AG08396 (cell line): Measurements from ENCODE around the gene KBTBD2.
"Not testable (repeated sequence)": the region's sequence is repeated elsewhere in the genome, so short reads cannot be mapped to it uniquely, and the experiment has no call there.

Source experiments
- DNase-seq: peaks from one replicate; pipeline ENCODE4 v3.0.0; 2012; ENCODE audit warnings: low spot score, mixed read lengths

The KBTBD2 gene

GRCh38 chr7:32893207-32893524 is 1.6 kb upstream of the KBTBD2 start:
- DNase-seq, result no peak

- peak; percentile 15 for DNase-seq
Measured at GRCh38 chr7:32892521-32893206, 1.1 kb upstream of the KBTBD2 start.

GRCh38 chr7:32891800-32892520 is 400 bp upstream of the KBTBD2 start:
- peak; percentile 92 for DNase-seq

- no peak for DNase-seq
Measured at GRCh38 chr7:32890793-32891042, 842 bp downstream of the KBTBD2 start.

- peak; percentile 24 for DNase-seq
Measured at GRCh38 chr7:32890010-32890792, 1.4 kb downstream of the KBTBD2 start.

GRCh38 chr7:32888505-32888904 is 3.1 kb downstream of the KBTBD2 start:
- no peak for DNase-seq

GRCh38 chr7:32887395-32887794 is 4.2 kb downstream of the KBTBD2 start:
- DNase-seq, result no peak

GRCh38 chr7:32881074-32881982 is 10.2 kb downstream of the KBTBD2 start:
- DNase-seq, result no peak

- DNase-seq, result no peak
Measured at GRCh38 chr7:32879460-32879859, 12.1 kb downstream of the KBTBD2 start.

GRCh38 chr7:32878023-32878422 is 13.5 kb downstream of the KBTBD2 start:
- not testable (repeated sequence) for DNase-seq

- no peak for DNase-seq
Measured at GRCh38 chr7:32872421-32872820, 19.1 kb downstream of the KBTBD2 start.

- DNase-seq, result no peak
Measured at GRCh38 chr7:32871624-32872371, 19.8 kb downstream of the KBTBD2 start.

GRCh38 chr7:32870298-32870697 is 21.3 kb downstream of the KBTBD2 start:
- no peak for DNase-seq

GRCh38 chr7:32869716-32870115 is 21.8 kb downstream of the KBTBD2 start:
- DNase-seq, result no peak

GRCh38 chr7:32868116-32868515 is 23.4 kb downstream of the KBTBD2 start:
- DNase-seq, result no peak

- no peak for DNase-seq
Measured at GRCh38 chr7:32865448-32866030, 26.0 kb downstream of the KBTBD2 start.

- not testable (repeated sequence) for DNase-seq
Measured at GRCh38 chr7:32863872-32864271, 27.7 kb downstream of the KBTBD2 start.

- DNase-seq, result no peak
Measured at GRCh38 chr7:32860090-32860489, 31.5 kb downstream of the KBTBD2 start.

- DNase-seq, result no peak
Measured at GRCh38 chr7:32858648-32859047, 32.9 kb downstream of the KBTBD2 start.

GRCh38 chr7:32857063-32857462 is 34.5 kb downstream of the KBTBD2 start:
- DNase-seq, result not testable (repeated sequence)
